D721Med (cell line): ENCODE results near the gene TRPM3.

Experiments used
- DNase-seq: peaks from one replicate; pipeline ENCODE4 v3.0.0; 2011; ENCODE audit warnings: low spot score; ENCODE audit not compliant: insufficient read length
- FAIRE-seq: peaks from 2 replicates; lab custom pipeline; 2011; peaks lifted over from hg19 to GRCh38; lab: Jason Lieb, UNC
- TF ChIP-seq, protein P1 (sequence below): IDR thresholded peaks from 2 replicates; pipeline ENCODE4 v1.5.1; 2012; ENCODE audit warnings: mild to moderate bottlenecking, control low read depth; ENCODE audit not compliant: insufficient read depth; ENCODE audit errors: missing control alignments

The TRPM3 gene

DNA sequence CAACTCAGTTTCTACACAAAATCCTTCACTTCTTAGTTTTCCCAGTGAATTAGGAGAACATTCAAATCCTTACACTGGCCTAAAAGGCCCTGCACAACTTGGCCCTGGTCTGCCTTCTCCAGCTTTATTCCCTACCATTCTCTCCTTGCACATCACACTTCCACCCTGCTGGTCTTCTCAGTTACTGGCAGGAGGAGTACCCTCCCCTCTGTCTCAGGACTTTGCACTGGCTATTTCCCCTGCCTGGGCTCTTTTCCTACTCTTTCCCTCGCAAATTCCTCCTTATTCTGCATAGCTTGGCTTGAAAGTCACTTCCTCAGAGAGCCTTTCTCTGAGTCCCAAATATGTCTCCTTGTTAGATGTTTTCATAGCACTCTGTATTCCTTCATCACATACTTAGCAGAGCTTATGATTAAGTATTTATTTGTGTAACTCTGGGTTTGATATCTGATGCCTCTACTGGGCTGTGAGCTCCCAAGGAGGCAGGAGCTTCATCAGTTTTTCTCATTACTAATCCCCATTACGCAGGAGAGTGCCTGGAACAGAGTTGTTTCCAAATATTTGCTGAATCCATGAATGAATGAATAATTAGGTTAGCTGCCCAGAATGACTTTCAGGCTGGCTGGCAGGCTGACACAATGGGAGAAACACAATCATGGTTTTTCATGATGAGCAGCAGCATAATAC is 547.1 kb downstream of the TRPM3 start:
- DNase-seq (no peak), FAIRE-seq (no peak)
- TF ChIP-seq, protein P1, sequence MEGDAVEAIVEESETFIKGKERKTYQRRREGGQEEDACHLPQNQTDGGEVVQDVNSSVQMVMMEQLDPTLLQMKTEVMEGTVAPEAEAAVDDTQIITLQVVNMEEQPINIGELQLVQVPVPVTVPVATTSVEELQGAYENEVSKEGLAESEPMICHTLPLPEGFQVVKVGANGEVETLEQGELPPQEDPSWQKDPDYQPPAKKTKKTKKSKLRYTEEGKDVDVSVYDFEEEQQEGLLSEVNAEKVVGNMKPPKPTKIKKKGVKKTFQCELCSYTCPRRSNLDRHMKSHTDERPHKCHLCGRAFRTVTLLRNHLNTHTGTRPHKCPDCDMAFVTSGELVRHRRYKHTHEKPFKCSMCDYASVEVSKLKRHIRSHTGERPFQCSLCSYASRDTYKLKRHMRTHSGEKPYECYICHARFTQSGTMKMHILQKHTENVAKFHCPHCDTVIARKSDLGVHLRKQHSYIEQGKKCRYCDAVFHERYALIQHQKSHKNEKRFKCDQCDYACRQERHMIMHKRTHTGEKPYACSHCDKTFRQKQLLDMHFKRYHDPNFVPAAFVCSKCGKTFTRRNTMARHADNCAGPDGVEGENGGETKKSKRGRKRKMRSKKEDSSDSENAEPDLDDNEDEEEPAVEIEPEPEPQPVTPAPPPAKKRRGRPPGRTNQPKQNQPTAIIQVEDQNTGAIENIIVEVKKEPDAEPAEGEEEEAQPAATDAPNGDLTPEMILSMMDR: no peak

DNA sequence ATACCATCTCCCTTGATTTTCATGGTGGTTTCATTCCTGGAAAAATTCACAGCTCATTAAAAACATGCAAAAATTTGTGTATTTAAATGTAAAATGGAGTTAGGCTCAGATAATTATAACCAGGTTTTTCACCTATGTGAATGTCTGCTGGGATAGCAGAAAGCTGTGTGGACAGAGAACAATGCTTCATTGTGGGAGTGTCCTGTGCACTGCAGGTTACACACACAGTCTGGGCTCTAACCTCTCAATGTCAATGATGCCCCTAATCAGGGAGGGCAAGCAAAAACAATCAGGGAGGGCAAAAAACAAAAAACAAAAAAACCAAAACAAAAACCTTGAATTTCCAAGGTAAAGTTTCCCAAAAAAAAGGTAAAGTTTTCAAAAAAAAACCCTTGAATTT is 548.1 kb downstream of the TRPM3 start:
- TF ChIP-seq, protein P1: no peak
- FAIRE-seq (no peak), DNase-seq (no peak)

DNA sequence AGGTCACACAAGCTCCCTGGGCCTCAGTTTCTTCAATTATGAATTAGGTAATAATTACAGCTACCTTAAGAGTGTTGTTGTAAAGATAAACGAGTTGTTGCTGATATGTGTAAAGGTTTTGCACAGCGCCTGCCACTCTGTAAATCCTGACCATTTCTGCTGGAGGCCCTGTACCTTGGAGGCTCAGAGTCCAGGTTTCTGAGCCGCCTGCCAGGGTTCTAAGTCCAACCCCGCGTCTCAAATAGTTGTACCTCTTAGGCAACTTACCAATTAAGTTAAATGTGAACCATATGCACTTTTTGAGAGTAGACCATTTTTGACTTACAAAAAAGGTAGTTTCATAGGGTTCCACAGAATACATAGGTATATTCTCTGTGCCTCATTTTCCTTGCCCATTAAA is 550.2 kb downstream of the TRPM3 start:
- FAIRE-seq (no peak), DNase-seq (no peak)
- TF ChIP-seq, protein P1: no peak

DNA sequence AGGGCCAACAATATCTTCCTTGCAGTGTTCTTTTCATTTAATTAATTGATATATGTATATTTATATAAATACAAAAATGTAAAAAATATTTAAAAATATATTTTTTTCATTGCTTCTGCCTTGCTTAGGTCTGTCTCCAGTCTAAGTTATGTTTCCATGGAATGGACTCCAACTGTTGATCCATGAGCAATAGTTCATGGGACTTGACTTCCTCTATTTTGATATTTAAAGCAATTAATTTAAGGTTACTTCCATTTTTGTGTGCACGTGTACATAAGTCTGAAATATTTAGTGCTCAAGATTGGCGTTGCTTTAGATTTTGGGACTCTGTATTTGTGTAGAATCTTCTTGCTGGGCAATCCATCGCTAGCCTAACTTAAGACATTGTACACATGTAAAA is 551.6 kb downstream of the TRPM3 start:
- TF ChIP-seq, protein P1: no peak
- DNase-seq (no peak), FAIRE-seq (no peak)

DNA sequence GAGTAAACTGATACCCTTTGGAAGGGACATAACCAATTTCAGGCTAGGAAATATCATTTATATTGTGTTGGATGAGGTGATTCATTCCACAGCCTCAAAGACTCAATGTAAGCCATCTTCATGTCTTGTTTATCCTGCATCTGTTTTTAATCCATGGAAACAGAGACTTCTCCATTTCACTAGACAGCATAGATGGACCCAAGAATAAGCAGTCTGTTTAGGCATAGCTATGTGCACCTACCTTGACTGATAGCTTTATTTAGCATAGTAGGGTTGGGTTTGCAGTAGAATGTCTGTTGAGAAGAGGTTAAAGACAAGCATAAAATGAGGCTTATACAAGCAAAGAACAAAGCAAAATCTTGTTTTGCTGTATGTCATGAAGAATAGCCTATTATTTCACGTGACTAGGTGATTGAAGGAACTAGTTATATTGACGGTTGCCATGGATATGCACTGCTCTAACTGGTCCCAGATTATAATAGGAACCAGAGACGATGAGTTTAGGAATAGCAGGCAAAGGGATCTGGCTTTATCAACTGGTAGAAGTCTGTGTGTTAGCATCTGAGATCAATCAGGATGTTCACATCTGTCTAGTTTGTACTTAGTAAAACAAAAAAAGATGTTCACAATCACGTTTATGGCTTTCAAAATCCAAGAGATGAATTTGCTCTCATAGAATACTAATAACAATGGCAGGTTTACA is 552.2 kb downstream of the TRPM3 start:
- TF ChIP-seq, protein P1: no peak
- DNase-seq (no peak), FAIRE-seq (no peak)

DNA sequence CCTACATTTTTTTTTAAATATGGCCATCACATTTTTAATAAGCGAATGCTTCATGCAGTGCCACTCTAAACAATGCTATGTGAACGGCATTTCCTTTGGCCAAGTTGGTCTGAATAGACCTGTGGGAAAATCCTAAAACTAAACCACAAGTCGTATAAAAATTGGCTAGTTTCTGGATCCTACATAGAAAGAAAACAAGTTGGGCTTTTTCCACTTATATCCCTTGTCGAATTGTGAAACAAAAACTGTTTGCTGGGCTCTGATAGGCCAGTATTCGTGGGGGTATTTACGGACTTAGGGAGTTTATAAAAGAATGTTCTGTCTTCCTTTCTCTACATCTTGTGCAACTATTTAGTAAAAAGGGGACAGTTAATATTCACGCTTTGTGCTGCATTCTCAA is 553.9 kb downstream of the TRPM3 start:
- TF ChIP-seq, protein P1: no peak
- FAIRE-seq (no peak), DNase-seq (no peak)

DNA sequence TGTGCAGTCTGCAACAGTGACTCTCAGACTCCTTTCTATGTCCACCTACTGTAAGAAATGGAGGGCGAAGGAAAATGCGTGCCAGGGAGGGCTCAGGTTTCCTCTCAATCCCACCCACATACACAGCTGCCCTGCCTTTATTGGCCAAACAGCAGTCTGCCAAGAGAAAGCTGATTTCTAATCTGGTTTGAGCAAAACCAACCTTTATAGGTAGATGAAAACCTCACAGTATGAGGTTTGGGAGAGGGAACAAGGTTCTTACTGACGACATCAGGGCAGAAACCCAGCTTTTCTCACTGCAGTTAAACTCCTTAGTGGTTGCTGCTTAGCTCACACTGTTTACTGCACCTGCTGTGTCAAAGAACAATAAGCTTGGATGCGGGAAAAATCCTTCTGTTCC is 554.7 kb downstream of the TRPM3 start:
- peak; percentile 11 for FAIRE-seq
- TF ChIP-seq, protein P1: no peak
- no peak for DNase-seq
